PC-3 (cell line): ENCODE results near the gene CNTFR. TPM values are rescaled to one million over a fixed set of nuclear protein-coding genes. Genes with fewer than 3 reads are reported as not detected.

Experiments
- ATAC-seq: fragments of 200-7000 bp; cut with Tn5 transposase; 2 replicates; pipeline ENCODE4 v1.9.1; 2020; ENCODE audit warnings: mild to moderate bottlenecking, moderate library complexity
- BruUV-seq: library from RNA; stranded (reverse); fragments of 400-500 nt; replicated peaks from 2 replicates; lab custom pipeline; 2021; lab: Mats Ljungman, UMichigan
- CTCF ChIA-PET: fragments of 300-600 bp; sonication (Branson Sonifier 250); formaldehyde crosslinking; loops from one replicate; lab custom pipeline; 2022; ENCODE audit warnings: antibody characterized with exemption; lab: Charles Lee
- POLR2A ChIA-PET: fragments of 300-600 bp; sonication (Branson Sonifier 250); formaldehyde crosslinking; loops from one replicate; lab custom pipeline; 2022; ENCODE audit warnings: antibody characterized with exemption; ENCODE audit not compliant: unreplicated experiment; lab: Charles Lee
- DNase-seq: peaks from one replicate; pipeline ENCODE4 v3.0.0-alpha.2; 2015
- H2AFZ ChIP-seq: fragments of 300-600 bp; sonication (generic); 2 replicates; pipeline ENCODE4 v1.6.0; 2016; ENCODE audit warnings: antibody characterized with exemption, low read length
- H3F3A ChIP-seq: fragments of 300-600 bp; sonication (generic); one replicate; pipeline ENCODE4 v1.6.0; 2017; ENCODE audit warnings: antibody characterized with exemption, low read length, control low read depth, mild to moderate bottlenecking; ENCODE audit not compliant: unreplicated experiment
- H3K27ac ChIP-seq: fragments of 300-600 bp; sonication (generic); 2 replicates; pipeline ENCODE4 v1.5.1; 2016; ENCODE audit warnings: mild to moderate bottlenecking, low read length
- H3K27me3 ChIP-seq: fragments of 300-600 bp; sonication (generic); 2 replicates; pipeline ENCODE4 v1.6.1; 2016; ENCODE audit warnings: low read length, mixed read lengths
- H3K36me3 ChIP-seq: fragments of 300-600 bp; sonication (generic); 2 replicates; pipeline ENCODE4 v1.6.1; 2016; ENCODE audit warnings: low read depth, mixed run types, low read length, mixed read lengths
- H3K4me1 ChIP-seq: fragments of 300-600 bp; sonication (generic); 2 replicates; pipeline ENCODE4 v1.5.1; 2016; ENCODE audit warnings: low read length; ENCODE audit not compliant: insufficient read depth
- H3K4me2 ChIP-seq: fragments of 300-600 bp; sonication (generic); 2 replicates; pipeline ENCODE4 v1.6.0; 2016; ENCODE audit warnings: low read length
- H3K4me3 ChIP-seq: fragments of 300-600 bp; sonication (generic); 2 replicates; pipeline ENCODE4 v1.5.1; 2016; ENCODE audit warnings: mild to moderate bottlenecking, low read length, mixed read lengths
- H3K79me2 ChIP-seq: fragments of 300-600 bp; sonication (generic); 2 replicates; pipeline ENCODE4 v1.6.1; 2017; ENCODE audit warnings: low read length, mixed read lengths
- H3K9ac ChIP-seq: fragments of 300-600 bp; sonication (generic); 2 replicates; pipeline ENCODE4 v1.6.0; 2016; ENCODE audit warnings: mild to moderate bottlenecking, low read length
- H3K9me2 ChIP-seq: fragments of 300-600 bp; sonication (generic); replicated peaks from 2 replicates; pipeline ENCODE4 v1.6.1; 2016; ENCODE audit warnings: mixed run types, low read length, mixed read lengths
- H3K9me3 ChIP-seq: fragments of 300-600 bp; sonication (generic); 2 replicates; pipeline ENCODE4 v1.6.1; 2016; ENCODE audit warnings: low read length, mixed read lengths
- H4K20me1 ChIP-seq: fragments of 300-600 bp; sonication (generic); 2 replicates; pipeline ENCODE4 v1.6.1; 2016; ENCODE audit warnings: low read length, mixed read lengths
- EZH2 ChIP-seq: fragments of 300-600 bp; sonication (generic); IDR thresholded peaks from one replicate; pipeline ENCODE4 v1.6.1; 2017; ENCODE audit warnings: antibody characterized with exemption, mild to moderate bottlenecking, low read length; ENCODE audit not compliant: unreplicated experiment
- EZH2phosphoT487 ChIP-seq: fragments of 300-600 bp; sonication (generic); IDR thresholded peaks from 2 replicates; pipeline ENCODE4 v1.6.1; 2018; ENCODE audit warnings: mild to moderate bottlenecking, antibody characterized with exemption, low read length, borderline replicate concordance
- intact Hi-C: fragments of 100-400 bp; cut with micrococcal nuclease; formaldehyde crosslinking; loops from 2 replicates; pipeline ENCODE4 v1.9.0; 2023
- total RNA-seq: library from RNA; depleted of rRNA; stranded (reverse); fragments of >200 nt; gene quantifications from 2 replicates; pipeline ENCODE4 v1.2.3, GENCODE V29; 2014
- TF ChIP-seq, protein P1 (sequence below): fragments of 300-600 bp; sonication (generic); conservative IDR thresholded peaks from 2 replicates; pipeline ENCODE4 v1.5.1; 2017; ENCODE audit warnings: antibody characterized with exemption, low read depth, mild to moderate bottlenecking, low read length

Gene CNTFR
- total RNA-seq, 1 experiment from 2014 or later: not detected

DNA sequence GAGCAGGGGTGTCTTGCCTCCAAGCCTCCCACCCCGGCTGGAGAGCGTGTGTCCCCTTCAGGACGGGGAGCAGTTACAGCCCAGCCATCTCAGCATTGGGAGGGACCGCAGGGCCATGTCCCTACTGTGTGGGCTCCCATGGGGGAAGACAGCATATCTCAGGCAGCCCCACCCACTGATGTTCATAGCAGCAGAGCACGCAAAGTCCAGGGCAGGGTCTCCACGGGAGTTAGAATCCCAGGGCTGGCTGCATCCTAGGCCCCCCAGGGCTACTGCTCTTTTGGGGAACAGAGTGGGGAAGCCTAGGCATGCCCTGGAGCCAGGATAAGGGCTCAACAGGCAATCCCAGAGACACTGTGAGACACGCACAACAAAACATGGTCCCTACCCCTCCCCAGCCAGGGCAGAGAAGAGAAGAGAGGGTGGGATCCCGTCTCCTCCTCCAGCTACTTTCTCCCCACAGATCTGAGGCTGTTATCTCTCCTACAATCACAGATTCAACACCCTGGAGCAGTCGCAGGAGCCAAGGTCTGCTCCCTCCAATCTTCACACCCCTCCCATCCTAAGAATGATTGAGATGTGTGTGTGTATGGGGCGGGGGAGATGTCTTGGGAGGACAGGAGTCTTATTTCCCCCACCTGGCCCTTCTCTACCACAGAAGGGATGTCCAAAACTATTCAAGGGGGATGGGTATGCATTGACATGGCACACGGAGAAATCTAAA lies 3.4 kb downstream of the CNTFR start:
- ATAC-seq (no peak), DNase-seq (no peak)
- intact Hi-C loops: no loop called here
- H3K9me3 ChIP-seq: no peaks in the 10 kb centered on the region
- H3K4me1 ChIP-seq: no peaks in the 10 kb centered on the region
- no peak overlapping the region for H2AFZ ChIP-seq
- TF ChIP-seq, protein P1, sequence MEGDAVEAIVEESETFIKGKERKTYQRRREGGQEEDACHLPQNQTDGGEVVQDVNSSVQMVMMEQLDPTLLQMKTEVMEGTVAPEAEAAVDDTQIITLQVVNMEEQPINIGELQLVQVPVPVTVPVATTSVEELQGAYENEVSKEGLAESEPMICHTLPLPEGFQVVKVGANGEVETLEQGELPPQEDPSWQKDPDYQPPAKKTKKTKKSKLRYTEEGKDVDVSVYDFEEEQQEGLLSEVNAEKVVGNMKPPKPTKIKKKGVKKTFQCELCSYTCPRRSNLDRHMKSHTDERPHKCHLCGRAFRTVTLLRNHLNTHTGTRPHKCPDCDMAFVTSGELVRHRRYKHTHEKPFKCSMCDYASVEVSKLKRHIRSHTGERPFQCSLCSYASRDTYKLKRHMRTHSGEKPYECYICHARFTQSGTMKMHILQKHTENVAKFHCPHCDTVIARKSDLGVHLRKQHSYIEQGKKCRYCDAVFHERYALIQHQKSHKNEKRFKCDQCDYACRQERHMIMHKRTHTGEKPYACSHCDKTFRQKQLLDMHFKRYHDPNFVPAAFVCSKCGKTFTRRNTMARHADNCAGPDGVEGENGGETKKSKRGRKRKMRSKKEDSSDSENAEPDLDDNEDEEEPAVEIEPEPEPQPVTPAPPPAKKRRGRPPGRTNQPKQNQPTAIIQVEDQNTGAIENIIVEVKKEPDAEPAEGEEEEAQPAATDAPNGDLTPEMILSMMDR: no peak
- H3K9me2 ChIP-seq: no peaks in the 10 kb centered on the region
- no peaks in the 10 kb centered on the region for H3F3A ChIP-seq
- H3K27me3 ChIP-seq: peaks cover 39% of the 10 kb centered on the region
- no peak overlapping the region for H3K4me2 ChIP-seq
- no peak overlapping the region for H3K4me3 ChIP-seq
- no peak overlapping the region for H3K9ac ChIP-seq
- H4K20me1 ChIP-seq: no peaks in the 10 kb centered on the region
- no peak overlapping the region for H3K27ac ChIP-seq
- H3K36me3 ChIP-seq: no peaks in the 10 kb centered on the region
- ChIA-PET POLR2A (no interaction called here), CTCF (no interaction called here)
- no peaks in the 10 kb centered on the region for H3K79me2 ChIP-seq
- no TSS peak for BruUV-seq

DNA sequence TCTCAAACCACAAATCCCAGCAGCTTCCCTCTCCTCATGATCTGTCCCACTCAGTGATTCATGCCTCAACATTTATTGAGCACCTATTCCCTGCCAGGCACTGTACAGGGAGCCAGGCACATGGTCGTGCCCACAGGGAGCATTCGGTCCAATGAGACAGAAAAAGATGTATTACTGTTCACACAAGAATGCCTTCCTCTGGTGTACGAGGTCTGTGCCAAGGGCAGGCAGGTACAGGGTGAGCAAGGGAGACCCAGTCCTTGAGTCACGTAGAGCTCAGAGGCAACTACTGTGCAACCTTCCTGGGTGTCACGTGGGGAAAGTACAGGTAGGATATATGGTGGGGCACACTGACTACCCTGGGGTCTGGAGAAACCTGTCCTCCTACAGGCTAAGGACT lies 4.6 kb downstream of the CNTFR start:
- H3K9me3 ChIP-seq: no peaks in the 10 kb centered on the region
- no peak overlapping the region for H3K9ac ChIP-seq
- H4K20me1 ChIP-seq: no peaks in the 10 kb centered on the region
- DNase-seq (no peak), ATAC-seq (no peak)
- ChIA-PET CTCF (no interaction called here), POLR2A (no interaction called here)
- H3K9me2 ChIP-seq: no peaks in the 10 kb centered on the region
- H3K4me2 ChIP-seq: no peak overlapping the region
- H3F3A ChIP-seq: no peaks in the 10 kb centered on the region
- no peaks in the 10 kb centered on the region for H3K36me3 ChIP-seq
- H2AFZ ChIP-seq: no peak overlapping the region
- no peaks in the 10 kb centered on the region for H3K4me1 ChIP-seq
- no TSS peak for BruUV-seq
- H3K27ac ChIP-seq: no peak overlapping the region
- peaks cover 34% of the 10 kb centered on the region for H3K27me3 ChIP-seq
- H3K79me2 ChIP-seq: no peaks in the 10 kb centered on the region
- no peak overlapping the region for H3K4me3 ChIP-seq
- TF ChIP-seq EZH2 (no peak), EZH2phosphoT487 (no peak)
- TF ChIP-seq, protein P1: no peak
- intact Hi-C loops: no loop called here

DNA sequence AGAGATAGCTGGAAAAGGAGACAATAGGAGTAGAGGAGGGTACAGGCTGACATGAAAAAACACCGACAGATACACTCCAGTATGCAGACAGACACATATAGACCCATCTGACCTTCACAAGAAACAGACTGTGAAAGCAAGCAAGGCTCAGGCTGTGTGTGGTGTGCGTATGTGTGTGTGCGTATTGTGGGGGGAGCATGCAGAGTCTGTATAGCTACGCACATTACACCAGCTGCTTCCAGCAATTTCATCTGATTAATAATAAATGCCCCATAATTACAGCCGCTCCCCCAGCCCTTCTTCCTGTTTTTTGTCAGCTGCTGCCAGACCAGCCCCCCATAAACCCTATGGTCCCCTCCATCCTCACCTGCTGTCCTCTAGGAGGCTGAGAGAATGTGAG lies 6.7 kb downstream of the CNTFR start:
- no peaks in the 10 kb centered on the region for H3K9me2 ChIP-seq
- intact Hi-C loops: no loop called here
- DNase-seq: no peak
- ChIA-PET POLR2A (interaction anchor here (0.6 kb wide), 1 partner anchor 12 kb away, joined by 3 read pairs; no protein-coding TSS in a partner anchor), CTCF (no interaction called here)
- H4K20me1 ChIP-seq: no peaks in the 10 kb centered on the region
- no peaks in the 10 kb centered on the region for H3K9me3 ChIP-seq
- H2AFZ ChIP-seq: no peak overlapping the region
- no peak overlapping the region for H3K4me2 ChIP-seq
- H3K4me1 ChIP-seq: no peaks in the 10 kb centered on the region
- H3K36me3 ChIP-seq: no peaks in the 10 kb centered on the region
- H3F3A ChIP-seq: no peaks in the 10 kb centered on the region
- no peak overlapping the region for H3K9ac ChIP-seq
- no peak for TF ChIP-seq EZH2
- no peak for TF ChIP-seq EZH2phosphoT487
- TF ChIP-seq, protein P1: no peak
- no peaks in the 10 kb centered on the region for H3K79me2 ChIP-seq
- BruUV-seq: no TSS peak
- H3K27me3 ChIP-seq: peaks cover 17% of the 10 kb centered on the region
- no peak overlapping the region for H3K27ac ChIP-seq
- no peak for ATAC-seq
- no peak overlapping the region for H3K4me3 ChIP-seq
